GM10847 (cell line): ENCODE results near the gene ALDH8A1.

Source experiments
- POLR2A ChIP-seq: IDR thresholded peaks from 2 replicates; pipeline ENCODE4 v1.6.1; 2011; ENCODE audit not compliant: insufficient read length; ENCODE audit errors: extremely low read depth

ALDH8A1 gene

GRCh38 chr6:134903448-134903847, 46.5 kb downstream of the ALDH8A1 start:
- no peak for TF ChIP-seq POLR2A

- TF ChIP-seq POLR2A, result no peak
Observed at GRCh38 chr6:134902936-134903335, 47.0 kb downstream of the ALDH8A1 start.

GRCh38 chr6:134902074-134902861, 47.6 kb downstream of the ALDH8A1 start:
- no peak for TF ChIP-seq POLR2A

- TF ChIP-seq POLR2A, result no peak
Observed at GRCh38 chr6:134898575-134898974, 51.3 kb downstream of the ALDH8A1 start.

DNA sequence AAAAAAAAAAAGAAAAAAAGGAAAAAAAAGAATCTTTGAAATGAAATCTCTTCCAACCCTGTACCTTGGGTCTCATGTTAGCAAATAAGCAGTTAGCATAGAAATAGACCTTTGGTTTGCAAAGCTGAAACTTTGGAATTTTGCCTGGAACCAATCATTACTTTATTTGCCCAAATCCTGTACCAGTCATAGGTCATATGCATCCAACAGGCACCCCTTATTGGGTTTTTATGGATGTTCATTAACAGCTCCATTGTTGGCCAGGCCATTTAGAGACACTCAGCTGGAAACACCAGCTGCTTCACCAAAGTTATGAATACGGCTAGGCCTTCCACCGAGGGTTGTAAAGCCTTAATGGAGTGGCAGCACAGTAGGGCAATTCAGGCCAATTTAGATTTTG, 53.0 kb downstream of the ALDH8A1 start:
- no peak for TF ChIP-seq POLR2A

- no peak for TF ChIP-seq POLR2A
Observed at GRCh38 chr6:134894800-134895199, 55.1 kb downstream of the ALDH8A1 start.

DNA sequence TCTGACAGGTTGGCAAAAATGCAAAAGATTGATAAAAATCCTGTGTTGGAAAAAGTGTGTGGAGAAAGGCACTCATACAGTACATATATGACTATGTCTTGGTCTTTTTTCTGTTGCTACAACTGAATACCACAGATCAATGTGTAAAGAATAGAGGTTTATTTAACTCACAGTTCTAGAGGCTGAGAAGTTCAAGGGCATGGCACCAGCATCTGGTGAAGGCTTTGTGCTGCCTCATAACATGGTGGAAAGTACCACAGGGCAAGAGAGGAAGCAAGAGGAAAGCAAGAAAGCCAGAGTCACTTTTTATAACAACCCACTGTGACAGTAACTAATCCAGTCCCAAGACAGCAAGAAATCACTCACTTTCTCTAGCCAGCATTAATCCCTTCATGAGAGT, 57.5 kb downstream of the ALDH8A1 start:
- no peak for TF ChIP-seq POLR2A

GRCh38 chr6:134891633-134892032, 58.3 kb downstream of the ALDH8A1 start:
- TF ChIP-seq POLR2A, result no peak

DNA sequence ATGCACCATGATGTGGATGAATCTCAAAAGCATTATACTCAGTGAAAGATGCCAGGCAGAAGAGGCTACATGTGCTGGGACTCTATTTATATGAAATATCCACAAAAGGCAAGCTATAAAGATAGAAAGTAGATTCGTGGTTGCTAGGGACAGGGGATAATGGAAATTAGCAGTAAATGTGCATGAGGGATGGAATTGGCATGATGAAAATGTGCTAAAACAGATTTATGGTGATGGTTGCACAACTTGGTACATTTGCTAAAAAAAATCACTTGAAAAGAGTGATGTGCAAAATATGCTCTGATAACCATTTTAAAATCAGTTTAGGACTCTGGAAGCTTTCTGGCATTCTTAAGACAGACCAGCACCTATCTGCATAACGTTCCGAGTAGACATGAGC, 61.6 kb downstream of the ALDH8A1 start:
- no peak for TF ChIP-seq POLR2A

GRCh38 chr6:134884752-134885151, 65.1 kb downstream of the ALDH8A1 start:
- no peak for TF ChIP-seq POLR2A

GRCh38 chr6:134883314-134883713, 66.6 kb downstream of the ALDH8A1 start:
- TF ChIP-seq POLR2A, result no peak

DNA sequence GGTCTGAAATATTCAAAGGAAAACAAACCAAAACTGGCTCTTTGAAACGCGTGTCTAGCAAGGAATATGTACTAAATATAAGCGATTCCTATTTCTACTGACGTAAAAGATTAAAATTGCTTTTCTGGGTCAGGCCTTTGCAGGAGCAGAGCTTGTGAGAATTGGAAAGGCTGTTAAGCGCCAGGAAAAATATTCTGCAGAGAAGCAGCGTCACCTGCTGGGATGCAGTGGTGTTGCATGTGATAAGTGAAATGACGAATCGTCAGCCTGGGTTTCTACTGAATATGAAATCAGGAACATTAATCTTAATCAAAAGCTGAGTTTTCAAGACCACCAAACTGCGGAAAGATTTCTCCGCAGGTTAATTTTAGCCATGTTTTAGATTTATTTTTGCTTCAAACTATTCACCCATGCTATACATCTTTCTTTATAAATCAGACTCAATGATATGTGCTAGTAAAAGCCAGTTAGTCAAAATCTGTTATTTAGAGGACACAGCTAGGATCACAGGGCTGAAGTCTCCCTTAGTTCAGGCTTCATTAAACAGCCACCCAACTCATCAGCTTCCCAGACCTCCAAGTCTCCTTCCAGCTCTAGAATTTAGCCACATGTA, 67.4 kb downstream of the ALDH8A1 start:
- TF ChIP-seq POLR2A, result no peak

GRCh38 chr6:134880487-134881190, 69.3 kb downstream of the ALDH8A1 start:
- TF ChIP-seq POLR2A, result no peak

GRCh38 chr6:134878136-134878535, 71.8 kb downstream of the ALDH8A1 start:
- no peak for TF ChIP-seq POLR2A

DNA sequence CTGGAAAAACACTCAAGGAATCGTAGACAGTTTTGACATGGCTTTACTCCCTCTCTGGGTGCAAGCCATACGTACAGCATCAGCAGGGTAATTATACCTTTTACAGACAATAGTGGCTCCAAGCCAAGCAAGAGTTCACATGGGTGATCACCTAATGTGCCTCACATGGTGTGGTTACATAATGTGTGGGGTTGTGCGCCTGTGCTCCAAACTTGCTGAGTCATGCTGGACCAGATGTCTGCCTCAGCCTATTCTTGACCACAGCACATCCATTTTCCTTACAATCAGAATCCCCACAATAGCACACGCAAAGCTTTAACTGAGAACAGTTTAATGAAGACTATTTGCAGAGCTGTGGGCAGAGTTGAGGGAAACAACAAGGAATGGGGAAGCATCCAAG, 74.5 kb downstream of the ALDH8A1 start:
- TF ChIP-seq POLR2A, result no peak
